Kidney epithelial cell (primary cell): ENCODE measurements around the gene BRD9. TPM values are rescaled to one million over a fixed set of nuclear protein-coding genes. Genes with fewer than 3 reads are reported as not detected.

Source experiments
- DNase-seq: peaks from one replicate; pipeline ENCODE4 v3.0.0-alpha.2; 2010; ENCODE audit warnings: low read depth
- H3K27me3 ChIP-seq: 2 replicates; pipeline ENCODE4 v1.6.0; 2011; ENCODE audit warnings: low read length; ENCODE audit not compliant: control insufficient read depth, insufficient read depth
- H3K36me3 ChIP-seq: 2 replicates; pipeline ENCODE4 v1.5.1; 2011; ENCODE audit warnings: low read length; ENCODE audit not compliant: control insufficient read depth, insufficient read depth
- H3K4me3 ChIP-seq: 2 replicates; pipeline ENCODE4 v1.5.1; 2011; ENCODE audit warnings: low read depth, mild to moderate bottlenecking, control low read depth, low read length
- total RNA-seq: library from RNA; depleted of rRNA; stranded (reverse); fragments of >200 nt; gene quantifications from 2 replicates; pipeline ENCODE4 v1.2.3, GENCODE V29; 2015
- TF ChIP-seq, protein P1 (sequence below): IDR thresholded peaks from 2 replicates; pipeline ENCODE4 v1.5.1; 2011; ENCODE audit warnings: mild to moderate bottlenecking, moderate library complexity, low read length, control low read depth, inconsistent platforms; ENCODE audit not compliant: insufficient read depth, poor library complexity, severe bottlenecking

The BRD9 gene
- total RNA-seq, 1 donor from 2014 or later = 47.3 TPM

DNA sequence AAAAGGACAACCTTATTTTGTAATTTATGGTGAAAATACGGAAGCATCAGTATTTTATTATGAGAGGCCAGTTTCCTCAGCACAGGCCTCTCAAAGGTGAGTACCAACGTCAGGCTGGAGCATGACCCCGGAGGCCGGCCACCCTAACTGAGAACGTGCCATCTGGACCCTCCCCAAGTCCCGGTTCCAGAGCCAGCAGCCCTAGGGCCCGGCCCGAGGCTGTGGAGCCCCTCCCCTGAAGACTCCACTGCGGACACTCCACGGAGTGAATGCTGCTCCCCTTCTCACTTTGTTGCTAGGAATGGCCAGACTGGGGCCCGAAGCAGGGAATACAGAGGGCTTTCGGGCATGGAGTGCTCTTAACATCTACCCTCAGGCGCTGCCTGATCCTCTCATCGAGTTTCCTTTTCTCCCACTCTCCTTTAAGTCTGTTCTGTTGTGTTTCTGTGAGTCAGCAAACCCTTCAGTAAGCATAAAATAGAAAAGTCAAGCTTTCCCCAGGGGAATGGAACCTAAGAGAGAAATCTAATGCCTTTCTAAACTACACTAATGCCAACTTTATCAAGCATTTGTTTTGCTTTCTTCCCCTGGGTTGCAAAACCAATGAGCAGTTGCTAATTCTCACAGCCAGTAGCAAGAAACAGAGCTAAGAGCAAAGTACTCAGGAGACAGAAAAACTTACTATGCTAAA is 4.5 kb downstream of the BRD9 start:
- H3K4me3 ChIP-seq = no peak overlapping the region
- H3K27me3 ChIP-seq = no peaks in the 10 kb centered on the region
- no peak for DNase-seq
- TF ChIP-seq, protein P1, sequence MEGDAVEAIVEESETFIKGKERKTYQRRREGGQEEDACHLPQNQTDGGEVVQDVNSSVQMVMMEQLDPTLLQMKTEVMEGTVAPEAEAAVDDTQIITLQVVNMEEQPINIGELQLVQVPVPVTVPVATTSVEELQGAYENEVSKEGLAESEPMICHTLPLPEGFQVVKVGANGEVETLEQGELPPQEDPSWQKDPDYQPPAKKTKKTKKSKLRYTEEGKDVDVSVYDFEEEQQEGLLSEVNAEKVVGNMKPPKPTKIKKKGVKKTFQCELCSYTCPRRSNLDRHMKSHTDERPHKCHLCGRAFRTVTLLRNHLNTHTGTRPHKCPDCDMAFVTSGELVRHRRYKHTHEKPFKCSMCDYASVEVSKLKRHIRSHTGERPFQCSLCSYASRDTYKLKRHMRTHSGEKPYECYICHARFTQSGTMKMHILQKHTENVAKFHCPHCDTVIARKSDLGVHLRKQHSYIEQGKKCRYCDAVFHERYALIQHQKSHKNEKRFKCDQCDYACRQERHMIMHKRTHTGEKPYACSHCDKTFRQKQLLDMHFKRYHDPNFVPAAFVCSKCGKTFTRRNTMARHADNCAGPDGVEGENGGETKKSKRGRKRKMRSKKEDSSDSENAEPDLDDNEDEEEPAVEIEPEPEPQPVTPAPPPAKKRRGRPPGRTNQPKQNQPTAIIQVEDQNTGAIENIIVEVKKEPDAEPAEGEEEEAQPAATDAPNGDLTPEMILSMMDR = no peak
- H3K36me3 ChIP-seq = peaks cover 2% of the 10 kb centered on the region

DNA sequence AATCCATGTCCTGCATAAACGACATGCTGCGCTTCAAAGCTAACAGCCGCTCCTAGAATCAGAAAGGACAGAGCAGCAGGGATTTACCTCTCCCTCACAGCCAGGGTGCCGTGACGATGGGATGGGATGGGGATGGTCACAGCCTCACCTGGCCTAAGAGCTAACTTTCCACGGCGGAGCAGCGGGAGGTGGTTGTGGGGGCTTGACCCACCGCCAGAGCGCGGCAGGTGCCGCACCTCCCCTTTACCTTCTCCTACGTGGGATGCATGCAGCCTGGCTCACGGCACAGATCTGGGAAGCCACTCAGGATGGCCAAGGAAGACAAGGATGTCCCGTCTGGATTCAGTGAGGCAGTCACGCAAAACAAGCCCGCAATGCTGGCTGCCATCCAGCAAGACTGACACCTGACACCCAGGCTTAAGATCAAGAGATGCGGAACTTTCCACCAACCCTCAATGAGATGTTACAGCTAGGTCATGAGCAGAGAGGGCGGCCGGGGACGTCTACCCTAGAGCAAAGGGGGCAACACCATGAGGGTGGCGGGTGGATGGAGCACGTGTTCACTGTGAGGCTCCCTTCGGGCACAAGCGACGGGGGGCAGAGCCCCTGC is 5.8 kb downstream of the BRD9 start:
- Histone ChIP-seq H3K4me3 (no peak overlapping the region), H3K27me3 (no peaks in the 10 kb centered on the region), H3K36me3 (peaks cover 2% of the 10 kb centered on the region)
- DNase-seq = no peak
- TF ChIP-seq, protein P1 = no peak

DNA sequence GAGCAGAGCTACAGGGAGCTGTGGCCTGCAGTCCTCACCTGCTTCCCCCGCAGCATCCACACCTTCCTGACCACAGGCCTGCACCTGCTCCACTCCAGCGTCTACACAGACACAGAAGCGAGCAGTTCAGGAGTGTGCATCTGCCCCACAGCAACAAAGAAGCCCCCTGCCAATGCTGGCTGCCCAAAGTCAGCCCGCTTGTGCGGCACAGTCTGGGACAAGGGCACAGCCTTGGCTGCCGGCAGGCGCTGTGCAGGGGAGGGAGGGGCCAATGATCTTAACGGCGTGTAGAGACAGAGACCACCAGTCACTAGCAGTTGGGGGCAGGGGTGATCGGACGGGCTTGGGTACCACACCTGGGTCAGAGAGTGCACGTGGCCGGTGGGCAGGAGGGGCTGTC is 6.6 kb downstream of the BRD9 start:
- H3K4me3 ChIP-seq = no peak overlapping the region
- TF ChIP-seq, protein P1 = no peak
- no peak for DNase-seq
- no peaks in the 10 kb centered on the region for H3K27me3 ChIP-seq
- peaks cover 2% of the 10 kb centered on the region for H3K36me3 ChIP-seq

DNA sequence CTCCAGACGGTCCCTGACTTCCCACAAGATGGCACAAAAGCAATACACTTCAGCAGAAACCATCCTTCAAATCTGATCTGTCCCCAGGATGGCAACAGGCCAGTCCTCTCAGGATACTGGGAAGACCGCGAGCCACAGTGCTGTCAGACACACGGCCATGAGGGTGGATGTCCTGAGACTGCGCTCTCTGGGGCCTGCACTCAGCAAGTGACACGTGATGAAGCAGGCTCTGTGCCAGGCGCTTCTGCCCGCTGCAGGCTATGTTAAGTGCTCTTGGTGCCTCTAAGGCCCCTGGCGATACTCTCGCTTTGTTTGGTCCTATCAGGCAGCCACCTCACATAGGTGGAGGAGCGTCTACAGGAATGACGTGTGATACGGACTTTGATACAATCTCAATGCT is 7.1 kb downstream of the BRD9 start:
- Histone ChIP-seq H3K36me3 (peaks cover 2% of the 10 kb centered on the region), H3K4me3 (no peak overlapping the region), H3K27me3 (no peaks in the 10 kb centered on the region)
- TF ChIP-seq, protein P1 = no peak
- DNase-seq = no peak

DNA sequence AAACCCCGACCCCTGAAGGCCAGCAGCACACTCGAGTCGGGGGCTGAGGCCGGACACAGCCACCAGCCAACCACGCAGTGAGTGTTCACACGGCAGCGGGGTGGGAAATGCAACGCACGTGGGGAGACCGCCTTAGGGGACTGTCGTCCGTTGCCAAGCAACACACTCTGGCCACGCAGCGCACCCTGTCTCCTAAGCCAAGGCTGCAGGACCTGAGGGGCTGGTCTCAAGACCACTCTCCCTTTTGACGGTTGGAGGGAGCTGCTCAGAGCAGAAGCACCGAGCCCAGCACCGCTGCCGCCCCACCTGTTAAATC is 7.5 kb downstream of the BRD9 start:
- no peaks in the 10 kb centered on the region for H3K27me3 ChIP-seq
- peaks cover 2% of the 10 kb centered on the region for H3K36me3 ChIP-seq
- DNase-seq = no peak
- H3K4me3 ChIP-seq = no peak overlapping the region
- TF ChIP-seq, protein P1 = no peak

- Histone ChIP-seq H3K4me3 (no peak overlapping the region), H3K36me3 (peaks cover 2% of the 10 kb centered on the region), H3K27me3 (no peaks in the 10 kb centered on the region)
- TF ChIP-seq, protein P1 = no peak
- no peak for DNase-seq
Measured at GRCh38 chr5:884345-885126, 8.1 kb downstream of the BRD9 start.
